H1 (cell line): ENCODE measurements around the gene SV2C. TPM values are rescaled to one million over a fixed set of nuclear protein-coding genes. Genes with fewer than 3 reads are reported as not detected.

ENCODE experiments used
- CBX5 ChIP-seq: fragments of 300-800, 300-1000 bp; sonication (generic); IDR thresholded peaks from 2 replicates; pipeline ENCODE4 v1.7.1; 2016; ENCODE audit warnings: antibody characterized with exemption, low read length, low read depth
- CBX8 ChIP-seq: fragments of 300-800, 300-1000 bp; sonication (generic); IDR thresholded peaks from 2 replicates; pipeline ENCODE4 v1.7.1; 2016; ENCODE audit warnings: low read depth, low read length, borderline replicate concordance
- MAFK ChIP-seq: IDR thresholded peaks from 2 replicates; pipeline ENCODE4 v1.6.1; 2012; ENCODE audit warnings: low read depth, mild to moderate bottlenecking, improper control_type of control experiment, low read length
- MAX ChIP-seq: IDR thresholded peaks from 2 replicates; pipeline ENCODE4 v1.6.1; 2012; ENCODE audit warnings: inconsistent platforms
- RBBP5 ChIP-seq: IDR thresholded peaks from 2 replicates; pipeline ENCODE4 v1.7.1; 2012; ENCODE audit warnings: low read depth, mild to moderate bottlenecking, inconsistent platforms, low read length, moderate library complexity, borderline replicate concordance
- SRF ChIP-seq: IDR thresholded peaks from 2 replicates; pipeline ENCODE4 v1.6.1; 2011; ENCODE audit warnings: mild to moderate bottlenecking, low read depth, low read length, moderate library complexity
- TAF1 ChIP-seq: IDR thresholded peaks from 2 replicates; pipeline ENCODE4 v1.6.1; 2011; ENCODE audit warnings: mild to moderate bottlenecking, low read depth, low read length
- polyA plus RNA-seq, 7 experiments: library from polyadenylated mRNA; depleted of rRNA in 3 of 7; stranded (reverse) in 5 of 7; unstranded in 2 of 7; fragments of >200 nt in 5 of 7; fragments of 200-250 nt in 2 of 7; gene quantifications; 1 replicate in 5 of 7; 2 replicates in 1 of 7; 4 replicates in 1 of 7; pipeline versions ENCODE4 v1.2.1 to v1.2.3, GENCODE V29; 2011 to 2013; ENCODE audit warnings: missing spikeins in 2 of 7, mixed read lengths in 2 of 7
- total RNA-seq: library from RNA; stranded (reverse); fragmentation: NEBNext Ultra II Directional; extraction: Animal tissue kit (Norgen Biotek cat#: 25700); gene quantifications from 2 replicates; pipeline ENCODE4 v1.2.1, GENCODE V29; 2021

SV2C gene
- total and polyA plus RNA-seq, 2 of the 8 experiments (the other 6 are each of a cell fraction or from before 2014, with no cell fraction given) = 0.08 to 0.24 TPM

GRCh38 chr5:76149636-76150035 is 66.5 kb downstream of the SV2C start (continued):
- TF ChIP-seq MAX = no peak
- TF ChIP-seq TAF1 = no peak
- no peak for TF ChIP-seq CBX5
- TF ChIP-seq CBX8 = no peak
- TF ChIP-seq RBBP5 = no peak
- TF ChIP-seq SRF = no peak
- no peak for TF ChIP-seq MAFK
